ENCODE data around the gene XYLT1.

The XYLT1 gene

DNA sequence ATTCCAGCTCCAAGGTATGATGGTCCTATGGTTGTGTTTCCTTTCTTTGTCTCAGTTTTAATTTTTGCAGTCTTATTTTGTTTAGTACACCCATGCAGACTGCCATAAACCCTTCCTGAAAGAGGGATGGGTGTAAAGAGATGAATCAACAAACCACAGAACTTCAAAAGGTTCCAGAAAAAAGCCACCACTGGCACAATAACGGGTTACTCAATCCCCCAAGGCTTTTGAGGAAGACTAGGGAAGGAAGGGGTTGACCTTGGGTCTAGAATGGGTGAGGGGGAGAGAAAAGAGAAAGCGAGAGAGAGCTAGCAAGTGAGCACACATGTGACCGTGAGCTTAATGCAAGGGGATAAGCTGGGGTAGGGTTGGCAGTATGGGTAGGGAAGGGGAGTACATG, 168.1 kb downstream of the XYLT1 start:
- no peak for FAIRE-seq

DNA sequence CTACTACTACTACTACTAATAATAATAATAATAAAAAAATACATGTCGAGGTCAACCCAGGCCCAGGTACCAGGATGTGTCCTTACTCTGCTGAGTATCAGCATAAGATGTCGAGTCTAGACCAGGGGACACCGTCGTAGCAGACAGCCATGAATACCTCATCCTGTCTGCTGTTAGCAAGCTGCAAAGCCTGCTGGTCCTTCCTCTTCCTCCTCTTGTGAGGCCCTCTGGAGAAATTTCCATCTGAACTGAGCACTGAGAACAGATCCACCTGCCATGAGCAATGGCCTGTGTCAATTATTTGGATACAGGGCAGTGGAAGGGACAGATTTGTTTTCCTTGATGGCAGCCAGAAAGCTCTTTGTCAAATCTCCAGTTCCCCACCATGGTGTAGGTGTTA, 168.5 kb downstream of the XYLT1 start:
- no peak for FAIRE-seq

DNA sequence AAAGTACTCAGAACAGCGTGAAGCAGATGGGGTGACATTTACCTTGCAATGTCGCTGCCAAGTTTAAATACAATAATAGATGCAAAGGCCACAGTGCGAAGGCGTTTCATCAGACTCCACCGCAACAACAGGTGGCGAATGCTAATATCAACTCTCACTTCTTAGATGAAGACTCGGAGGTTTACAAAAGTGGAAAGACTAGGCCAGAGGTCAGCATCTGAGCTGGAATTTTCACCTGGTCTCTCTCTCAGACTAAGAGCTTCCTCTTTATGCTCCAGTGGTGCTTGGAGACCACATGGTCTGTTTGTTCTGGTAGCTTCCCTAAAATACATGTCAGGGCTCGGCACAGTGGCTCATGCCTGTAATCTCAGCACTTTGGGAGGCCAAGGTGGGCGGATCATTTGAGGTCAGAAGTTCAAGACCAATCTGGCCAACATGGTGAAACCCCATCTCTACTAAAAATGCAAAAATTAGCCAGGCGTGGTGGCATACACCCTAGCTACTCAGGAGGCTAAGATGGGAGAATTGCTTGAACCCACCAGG, 169.1 kb downstream of the XYLT1 start:
- FAIRE-seq, result no peak

DNA sequence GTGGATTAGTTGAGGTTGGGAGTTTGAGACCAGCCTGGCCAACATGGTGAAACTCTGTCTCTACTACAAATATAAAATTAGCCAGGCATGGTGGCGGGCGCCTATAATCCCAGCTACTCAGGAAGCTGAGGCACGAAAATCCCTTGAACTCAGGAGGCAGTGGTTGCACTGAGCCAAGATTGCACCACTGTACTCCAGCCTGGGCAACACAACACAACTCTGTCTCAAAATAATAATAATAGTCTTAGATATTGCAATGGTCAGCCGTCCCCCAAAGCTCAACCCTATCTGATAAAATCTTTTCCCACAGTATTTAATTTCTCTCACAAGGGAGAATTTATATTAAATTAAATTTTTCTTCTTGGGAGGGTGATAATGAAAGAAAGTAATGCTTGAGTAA, 169.6 kb downstream of the XYLT1 start:
- no peak for FAIRE-seq

DNA sequence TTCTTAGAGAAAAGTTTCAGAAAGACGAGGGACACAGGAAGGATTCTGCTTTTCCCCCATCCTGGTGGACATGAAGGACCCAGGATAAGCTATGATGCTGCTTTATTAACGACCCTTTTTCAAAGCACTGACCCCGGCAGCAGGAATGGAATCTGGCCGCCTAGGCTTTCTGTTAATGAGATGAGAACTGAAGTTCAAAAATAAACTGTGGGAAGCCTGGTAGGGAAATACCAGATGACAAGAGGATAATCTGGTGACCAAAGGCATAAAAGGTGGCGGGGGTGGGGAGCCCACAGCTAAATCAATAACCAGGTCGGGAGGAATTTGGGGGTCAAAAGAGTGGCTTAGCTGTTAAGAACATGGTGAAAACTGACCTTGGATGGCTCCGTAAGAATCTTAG, 171.0 kb downstream of the XYLT1 start:
- no peak for FAIRE-seq

DNA sequence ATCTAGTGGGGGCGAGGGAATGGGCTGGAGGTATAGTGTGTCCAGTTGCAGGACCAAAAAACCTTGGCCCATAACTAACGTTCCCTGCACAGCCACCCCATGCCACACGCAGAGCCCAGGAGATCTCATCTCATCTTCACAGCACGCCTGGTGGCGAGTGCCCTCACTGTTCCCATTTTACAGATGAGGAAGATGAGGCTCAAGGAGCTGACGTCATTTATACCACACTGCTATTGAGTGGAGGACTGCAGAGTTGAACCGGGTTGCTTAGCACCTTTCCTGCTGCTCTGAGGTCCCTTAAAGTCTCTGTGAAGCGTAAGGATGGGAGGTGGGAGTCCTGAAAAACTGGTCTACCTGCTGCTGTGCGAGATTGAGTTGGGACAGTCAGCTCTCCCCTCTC, 172.5 kb downstream of the XYLT1 start:
- FAIRE-seq, result no peak

DNA sequence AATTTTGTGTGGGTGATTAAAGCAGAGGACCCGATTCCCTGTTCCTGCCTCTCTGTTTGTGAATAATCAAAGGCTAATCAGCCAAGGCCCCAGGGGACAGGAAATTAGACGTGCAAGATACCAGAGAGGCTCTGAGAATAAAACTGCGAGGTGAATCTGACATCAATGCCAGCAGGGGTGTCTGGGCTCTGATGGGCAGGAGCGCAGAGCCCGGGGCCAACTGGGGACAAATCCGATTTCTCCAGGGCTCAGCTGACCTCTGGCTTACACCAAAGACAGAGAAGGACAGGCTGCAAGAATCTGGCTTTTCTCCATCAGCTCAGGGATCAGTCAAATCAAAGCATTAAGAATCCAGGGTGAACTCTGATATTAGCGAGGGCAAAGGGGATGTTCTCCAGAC, 174.3 kb downstream of the XYLT1 start:
- no peak for FAIRE-seq

DNA sequence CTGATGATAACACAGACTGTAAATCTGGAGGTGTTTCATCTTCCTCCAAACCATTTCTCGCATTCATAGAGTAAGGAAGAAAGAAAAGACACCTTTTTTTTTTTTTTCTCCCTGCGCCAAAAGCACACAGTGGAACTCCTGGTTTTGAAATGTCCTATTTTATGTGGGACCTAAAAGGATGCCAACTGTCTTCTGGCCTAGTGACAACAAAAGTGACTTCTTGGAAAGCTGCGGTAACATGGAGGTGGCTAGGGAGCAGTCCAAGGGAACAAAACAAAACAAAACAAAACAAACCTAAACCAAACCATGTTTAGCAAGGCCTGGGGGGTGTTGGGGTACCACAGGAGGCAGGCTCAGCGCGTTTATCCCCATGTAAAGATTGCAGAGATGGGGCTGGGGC, 174.8 kb downstream of the XYLT1 start:
- FAIRE-seq, result no peak

DNA sequence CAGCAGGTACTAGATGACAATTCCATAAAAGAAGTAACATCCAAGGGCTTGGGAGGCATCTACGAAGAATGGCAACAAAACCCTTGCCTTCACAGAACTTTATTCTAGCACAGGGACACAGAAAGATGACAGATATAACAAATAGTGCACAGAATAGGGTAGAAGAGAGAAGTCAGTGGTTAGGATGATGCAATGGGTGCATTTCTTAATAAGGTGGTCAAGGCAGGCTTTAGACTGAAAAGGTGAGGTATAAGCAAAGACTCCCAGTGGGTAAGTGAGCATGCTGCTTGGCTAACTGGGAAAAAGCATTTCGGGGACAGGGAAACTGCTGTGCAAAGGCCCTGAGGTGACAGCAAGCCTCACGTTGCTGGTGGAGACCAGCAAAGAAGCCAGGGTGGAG, 175.9 kb downstream of the XYLT1 start:
- FAIRE-seq, result no peak

DNA sequence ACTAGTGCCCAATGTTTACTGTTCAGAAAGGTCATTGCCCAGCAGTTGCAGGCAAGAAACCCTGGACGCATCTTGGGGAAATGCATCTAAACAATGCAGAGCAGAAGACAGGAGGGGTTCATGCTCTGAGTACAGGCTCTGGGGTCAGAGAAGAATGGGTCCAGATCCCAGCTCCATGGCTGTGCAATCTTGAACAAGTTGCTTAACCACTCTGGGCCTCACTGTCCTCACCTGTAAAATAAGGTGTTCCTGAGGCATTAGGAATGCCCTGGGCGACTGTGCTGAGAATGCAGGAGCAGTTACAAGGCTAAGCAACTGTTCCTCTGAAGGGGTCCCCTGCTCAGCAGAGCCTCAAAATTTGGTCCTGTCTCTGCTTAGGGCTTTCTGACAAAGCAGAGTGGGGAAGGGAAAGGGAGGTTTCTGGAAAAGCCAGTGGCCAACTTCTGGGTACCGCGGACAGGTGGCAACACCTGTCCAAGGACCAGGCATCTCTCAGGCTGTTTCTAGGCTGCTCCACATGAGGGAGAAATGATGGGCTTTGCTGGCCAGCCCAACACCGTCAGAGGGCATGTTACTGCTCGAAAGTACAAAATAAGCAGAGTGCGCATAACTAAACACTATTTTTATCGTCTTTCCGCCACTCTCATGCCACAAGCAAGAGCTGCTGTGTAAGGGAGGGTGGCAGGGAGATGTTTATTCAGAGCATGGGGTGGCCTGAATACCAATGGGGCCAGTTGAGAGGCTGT, 176.8 kb downstream of the XYLT1 start:
- FAIRE-seq, result no peak

DNA sequence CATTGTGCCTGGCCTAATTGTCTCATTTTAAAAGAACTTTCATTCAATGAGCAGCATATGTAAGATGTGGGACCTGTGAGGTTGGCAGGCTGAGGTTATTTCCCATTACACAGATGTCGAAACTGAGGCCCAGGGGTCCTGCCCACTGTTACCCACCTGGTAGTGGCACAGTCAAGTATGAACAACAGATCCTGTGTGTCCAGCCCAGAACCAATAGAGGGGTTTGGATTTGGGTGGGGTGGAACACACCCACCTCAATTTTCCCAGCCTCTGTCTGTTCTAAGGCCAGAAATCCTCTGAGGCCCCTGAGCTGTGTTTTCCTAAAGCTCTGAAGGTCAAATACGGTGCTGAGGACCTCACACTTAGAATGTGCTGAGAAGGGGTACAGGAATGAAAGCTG, 179.5 kb downstream of the XYLT1 start:
- no peak for FAIRE-seq

DNA sequence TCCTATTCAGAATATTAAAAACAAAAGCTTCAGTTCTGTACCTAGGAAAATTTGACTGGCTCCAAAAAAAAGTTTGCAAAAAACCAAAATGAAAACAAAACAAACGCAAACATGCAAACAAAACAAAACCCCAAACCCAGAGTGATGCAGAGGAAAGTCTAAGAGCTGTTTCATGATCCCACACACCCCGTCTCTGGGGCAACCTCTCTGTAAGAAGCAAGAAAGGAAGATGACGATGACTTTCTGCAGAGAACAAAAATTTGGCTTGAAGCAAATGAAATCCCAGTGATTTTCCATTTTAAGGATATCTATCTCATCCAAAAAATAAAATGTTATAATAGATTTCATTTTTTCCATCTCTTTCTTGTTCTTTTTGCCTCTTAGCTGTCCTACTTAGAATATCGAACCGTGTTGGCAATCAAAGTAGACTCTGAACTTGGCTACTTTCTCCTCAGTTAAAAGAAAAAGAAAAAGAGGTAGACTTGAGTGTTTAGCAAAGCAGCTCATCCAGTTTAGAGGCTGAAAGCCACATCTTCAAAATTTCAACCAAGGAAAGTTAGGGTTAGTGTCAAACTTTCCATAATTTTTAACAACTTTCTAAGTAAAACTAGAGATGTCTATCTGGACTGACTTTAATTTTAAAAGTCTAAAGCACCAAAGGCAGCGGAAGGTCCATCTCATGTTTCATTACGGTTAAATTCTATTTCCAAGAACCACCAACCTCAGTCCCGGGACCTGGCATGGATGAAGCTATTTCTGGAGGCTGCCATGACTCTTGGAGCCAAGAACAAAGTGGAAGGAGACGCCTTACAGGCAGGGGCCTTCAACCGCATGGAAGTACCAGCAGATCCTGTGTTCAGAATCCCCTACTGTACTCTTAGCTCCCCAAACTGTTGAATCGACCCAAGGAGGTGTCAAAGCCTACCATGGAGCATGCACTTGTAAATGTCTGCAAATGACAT, 180.8 kb downstream of the XYLT1 start:
- FAIRE-seq, result no peak

DNA sequence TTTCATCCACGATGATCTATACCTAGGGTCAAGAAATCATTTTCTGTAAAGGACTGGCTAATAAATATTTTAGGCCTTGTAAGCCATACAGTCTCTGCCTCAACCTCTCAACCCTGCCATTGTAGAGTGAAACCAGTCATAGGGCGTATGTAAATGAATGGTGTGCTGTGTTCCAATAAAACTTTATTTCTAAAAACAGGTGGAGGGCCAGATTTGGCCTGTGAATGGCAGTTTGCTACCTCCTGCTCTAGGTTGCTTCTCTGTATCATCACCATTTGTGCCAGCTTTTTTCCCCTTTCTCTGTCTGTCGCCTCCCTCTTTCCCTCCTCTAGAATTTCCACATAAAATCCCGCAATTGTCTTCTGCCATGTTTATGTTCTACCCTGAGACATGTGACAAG, 181.7 kb downstream of the XYLT1 start:
- FAIRE-seq, result no peak

DNA sequence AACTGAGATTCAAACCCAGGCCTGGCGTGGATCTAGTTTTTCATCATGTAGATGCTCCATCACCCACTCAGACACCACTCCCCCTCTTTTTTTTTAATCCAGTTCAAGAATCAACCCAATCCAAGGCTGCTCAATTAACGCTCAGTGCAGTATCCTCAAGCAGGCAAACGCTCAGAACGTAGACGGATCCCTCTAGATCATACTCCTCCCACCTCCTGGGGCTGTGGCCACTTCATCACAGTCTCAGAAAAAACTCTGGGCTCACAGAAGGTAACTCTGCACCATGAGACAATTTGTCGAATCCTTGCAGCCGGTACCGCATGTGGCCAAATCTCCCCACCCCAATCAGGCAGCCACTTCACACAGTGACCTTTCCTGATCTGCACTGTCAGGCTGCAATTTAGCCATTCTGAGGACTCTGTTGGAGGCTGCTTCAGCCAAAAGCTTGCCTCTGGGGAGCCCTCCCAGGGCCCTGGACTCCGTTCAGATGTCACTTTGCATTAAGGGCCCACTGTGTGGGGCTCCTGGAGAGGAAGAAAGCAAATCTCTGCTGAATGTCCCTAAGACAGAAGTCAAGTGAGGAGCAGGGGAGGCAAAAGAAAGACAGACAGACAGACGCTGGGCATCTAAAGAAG, 183.5 kb downstream of the XYLT1 start:
- FAIRE-seq, result no peak

DNA sequence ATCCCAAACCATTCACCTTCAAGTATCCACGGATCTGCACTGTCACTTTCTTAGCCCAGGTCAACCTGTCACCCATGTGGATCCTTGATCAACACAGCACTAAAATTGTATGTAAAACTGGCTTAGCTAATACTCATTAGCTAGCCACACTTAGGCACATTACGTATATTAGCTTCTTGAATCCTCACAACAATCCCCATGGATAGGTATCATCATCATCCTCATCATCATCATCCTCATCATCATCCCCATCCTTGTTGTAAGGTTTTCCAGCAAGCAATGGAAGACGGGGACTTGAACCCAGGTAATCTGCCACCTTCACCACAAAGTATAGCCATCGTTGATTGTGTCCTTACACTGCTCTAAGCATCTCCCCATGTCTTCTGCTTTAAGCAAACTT, 184.3 kb downstream of the XYLT1 start:
- FAIRE-seq, result no peak

DNA sequence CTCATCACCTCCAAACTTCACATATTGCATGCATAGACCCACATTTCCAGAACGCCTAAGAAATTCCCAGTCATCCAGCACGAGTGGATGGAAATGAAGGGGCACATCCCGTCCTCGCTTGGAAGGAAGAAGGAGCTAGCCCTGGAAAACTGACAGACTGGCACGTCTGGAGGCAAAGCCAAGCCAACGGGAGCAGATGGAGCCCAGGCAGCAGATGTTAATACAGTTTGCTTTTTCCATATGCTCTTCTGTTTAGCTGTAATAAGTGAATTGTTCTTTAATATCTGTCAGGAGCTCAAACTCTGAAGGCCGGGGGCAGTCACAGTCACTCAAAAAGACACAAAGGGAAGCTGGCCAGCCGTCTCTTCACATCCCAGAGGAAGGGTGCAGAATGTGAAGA, 187.7 kb downstream of the XYLT1 start:
- FAIRE-seq, result no peak

DNA sequence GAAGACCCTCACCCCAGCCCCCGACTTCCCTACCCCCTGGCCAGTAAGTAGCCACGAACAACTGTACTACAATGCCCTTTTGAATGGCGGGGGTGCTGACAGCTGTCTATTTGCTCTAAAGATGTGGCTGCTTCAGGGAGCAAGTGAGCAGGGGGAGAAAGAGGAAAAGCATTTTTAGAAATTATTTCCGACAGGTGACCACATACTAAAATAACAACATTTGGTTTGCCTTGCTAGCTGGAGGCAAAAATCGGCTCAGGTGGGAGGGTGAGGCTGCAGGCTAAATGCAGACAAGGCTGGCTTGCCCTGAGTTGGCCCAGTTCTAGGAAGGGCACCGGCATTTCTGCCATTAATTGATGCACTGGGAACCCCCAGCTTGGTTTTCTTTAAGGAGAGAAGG, 188.5 kb downstream of the XYLT1 start:
- no peak for FAIRE-seq

DNA sequence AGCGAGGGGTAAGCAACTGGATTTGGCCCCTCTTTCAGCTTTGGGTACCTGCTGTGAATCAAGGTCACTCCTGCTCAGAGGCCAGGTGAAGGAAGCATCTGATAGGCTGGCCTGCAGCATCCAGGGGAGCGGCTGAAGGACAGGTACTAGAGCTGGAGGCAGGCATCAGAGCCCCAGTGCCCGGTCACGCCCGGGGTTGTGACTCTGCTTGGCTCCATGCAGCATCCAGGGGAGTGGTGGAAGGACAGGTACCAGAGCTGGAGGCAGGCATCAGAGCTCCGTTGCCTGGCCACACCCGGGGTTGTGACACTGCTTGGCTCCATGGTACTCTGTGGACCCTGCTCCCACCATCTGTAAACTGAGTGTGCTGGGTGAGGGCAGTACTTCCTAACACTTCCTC, 189.7 kb downstream of the XYLT1 start:
- no peak for FAIRE-seq

DNA sequence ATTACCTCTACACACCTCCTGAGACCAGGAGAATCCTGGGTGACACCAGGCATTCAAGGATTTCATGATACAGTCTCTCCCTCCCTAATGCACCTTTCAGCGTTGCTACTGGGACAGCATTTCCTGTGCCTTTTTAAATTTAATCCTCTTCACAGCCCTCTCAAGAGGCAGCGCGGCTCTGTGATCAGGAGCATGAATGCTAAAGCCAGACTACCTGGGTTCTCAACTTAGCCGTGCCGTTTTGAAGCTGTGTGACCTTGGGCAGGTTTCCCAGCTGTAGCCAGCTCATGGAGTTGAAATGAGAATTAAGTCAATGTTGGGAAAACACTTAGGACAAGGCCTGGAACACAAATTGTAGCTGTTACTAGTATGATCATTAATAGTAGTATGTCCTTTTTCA, 191.8 kb downstream of the XYLT1 start:
- no peak for FAIRE-seq

DNA sequence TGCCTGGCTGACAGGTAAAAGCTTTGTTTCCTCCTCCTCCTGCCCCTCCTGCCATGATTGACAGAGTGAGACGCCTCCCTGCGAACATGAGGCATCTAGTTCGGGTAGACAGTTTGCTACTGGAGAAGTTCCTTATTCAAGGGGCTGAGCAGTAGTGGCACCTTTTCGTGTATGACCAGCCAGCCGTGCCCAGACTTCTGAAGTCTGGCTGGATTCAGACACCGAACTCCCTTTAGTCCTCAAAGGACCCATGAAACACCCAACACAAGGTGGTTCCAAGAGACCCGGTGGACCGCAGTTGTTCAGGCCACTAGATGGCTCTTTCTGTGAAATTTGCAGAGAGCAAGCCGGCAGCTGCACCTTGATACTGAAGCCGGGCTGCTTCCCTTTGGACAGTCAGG, 192.8 kb downstream of the XYLT1 start:
- FAIRE-seq, result no peak

DNA sequence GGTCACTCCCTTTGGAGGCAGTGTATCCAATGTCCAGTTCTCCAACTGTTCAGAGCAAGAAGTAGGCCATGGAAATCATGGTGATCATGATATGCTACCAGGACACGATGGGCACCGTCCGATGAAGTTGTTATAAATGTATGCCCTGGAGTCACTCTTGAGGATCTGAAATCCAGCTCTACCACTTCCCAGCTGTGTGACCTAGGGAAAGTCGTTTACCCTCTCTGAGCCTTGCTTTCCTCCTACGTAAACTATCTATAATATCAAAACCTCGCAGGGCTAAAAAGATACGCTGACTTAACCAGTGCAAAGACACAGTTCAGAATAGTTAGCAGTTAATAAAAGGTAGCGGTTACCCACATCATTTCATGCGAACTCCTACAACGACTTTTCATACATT, 194.2 kb downstream of the XYLT1 start:
- no peak for FAIRE-seq

DNA sequence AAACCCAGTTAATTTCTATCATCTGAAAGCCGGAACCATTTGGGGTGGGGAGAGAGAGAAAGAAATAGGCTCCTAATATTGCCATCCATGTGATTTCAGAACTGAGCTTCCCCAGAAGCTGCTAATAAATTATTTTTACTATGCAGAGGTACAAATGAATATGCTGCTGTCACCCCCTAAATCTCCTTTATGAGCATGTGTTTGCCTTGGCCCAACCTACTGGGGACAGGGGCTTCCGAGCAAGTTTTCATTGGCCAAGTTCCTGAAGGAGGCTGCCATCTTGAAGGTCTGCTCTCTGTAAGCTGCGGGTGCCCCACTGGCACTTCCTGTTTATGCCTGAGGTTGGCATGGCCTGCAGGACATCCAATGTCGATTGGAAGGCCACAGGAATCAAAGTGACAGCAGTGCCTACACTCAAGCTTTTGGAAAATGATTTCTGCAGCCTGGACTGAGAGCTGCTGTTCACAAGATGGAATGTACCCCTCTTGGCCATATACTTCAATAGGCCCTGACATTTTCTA, 194.7 kb downstream of the XYLT1 start:
- FAIRE-seq, result no peak
